Prostate gland (tissue), 1 donor: ENCODE results near the gene STIL.

Experiments used
- POLR2A ChIP-seq: fragments of 450-650 bp; IDR thresholded peaks from one replicate; pipeline ENCODE4 v1.6.1; 2016; ENCODE audit warnings: antibody characterized with exemption, mild to moderate bottlenecking
- POLR2AphosphoS5 ChIP-seq: sonication (generic); formaldehyde crosslinking; IDR thresholded peaks from one replicate; pipeline ENCODE4 v1.6.1; 2017; ENCODE audit warnings: antibody characterized with exemption

- TF ChIP-seq POLR2AphosphoS5 = no peak
- no peak for TF ChIP-seq POLR2A
Observed at GRCh38 chr1:47229886-47230691, 83.9 kb downstream of the STIL start.
